ENCODE data around the gene ZNF28.

- TF ChIP-seq CTCF (conservative IDR thresholded peaks at IDR 0.05; ENCODE audit: low read depth, low read length) (no peak), RAD21 (IDR thresholded peaks at IDR 0.05; ENCODE audit: low read length) (no peak), MXI1 (IDR thresholded peaks at IDR 0.05; ENCODE audit: borderline replicate concordance, low read depth, low read length) (no peak), POLR2A (IDR thresholded peaks at IDR 0.05; ENCODE audit: low read depth, low read length) (no peak), NFE2L2 (IDR thresholded peaks at IDR 0.05; ENCODE audit: low read depth, low read length) (no peak), BHLHE40 (IDR thresholded peaks at IDR 0.05; ENCODE audit: low read depth, low read length) (no peak)
Observed at GRCh38 chr19:52823676-52824075, 2.2 kb upstream of the ZNF28 start.
